Measurements from ENCODE around the gene AUTS2. TPM values are rescaled to one million over a fixed set of nuclear protein-coding genes. Genes with fewer than 3 reads are reported as not detected.

Gene AUTS2
- total and polyA plus RNA-seq, 4 donors = 4.9 to 24.4 (median 7.0) TPM

DNA sequence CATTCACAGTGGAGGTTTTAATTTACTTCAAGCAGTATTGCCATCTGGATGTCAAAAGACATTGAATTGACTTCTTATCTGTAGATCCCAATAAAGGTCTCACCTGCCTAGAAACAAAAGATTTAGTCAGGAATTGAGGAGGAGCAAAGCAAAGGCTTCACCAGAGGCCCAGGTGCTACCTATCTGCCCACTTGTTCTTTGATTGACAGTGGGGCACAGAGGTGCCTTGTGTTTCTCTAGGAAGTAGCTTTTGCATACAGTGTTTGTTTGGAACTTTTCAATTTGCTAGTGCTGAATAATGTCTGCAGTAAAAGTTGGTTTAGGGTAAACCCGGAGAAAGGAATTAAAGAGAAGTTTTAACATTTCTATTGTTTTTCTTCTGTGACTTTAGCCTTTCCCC, 40.4 kb downstream of the AUTS2 start:
- DNase-seq (ENCODE audit: low spot score) = no peak
- 100% methylated on average over 1 of the region's 1 CpG for whole genome bisulfite sequencing
- no peak for TF ChIP-seq NR2F2 (IDR thresholded peaks at IDR 0.05)
- no peak for TF ChIP-seq FOXA2 (IDR thresholded peaks at IDR 0.05)
- no peak for TF ChIP-seq YY1 (IDR thresholded peaks at IDR 0.05)
- TF ChIP-seq, protein P1, sequence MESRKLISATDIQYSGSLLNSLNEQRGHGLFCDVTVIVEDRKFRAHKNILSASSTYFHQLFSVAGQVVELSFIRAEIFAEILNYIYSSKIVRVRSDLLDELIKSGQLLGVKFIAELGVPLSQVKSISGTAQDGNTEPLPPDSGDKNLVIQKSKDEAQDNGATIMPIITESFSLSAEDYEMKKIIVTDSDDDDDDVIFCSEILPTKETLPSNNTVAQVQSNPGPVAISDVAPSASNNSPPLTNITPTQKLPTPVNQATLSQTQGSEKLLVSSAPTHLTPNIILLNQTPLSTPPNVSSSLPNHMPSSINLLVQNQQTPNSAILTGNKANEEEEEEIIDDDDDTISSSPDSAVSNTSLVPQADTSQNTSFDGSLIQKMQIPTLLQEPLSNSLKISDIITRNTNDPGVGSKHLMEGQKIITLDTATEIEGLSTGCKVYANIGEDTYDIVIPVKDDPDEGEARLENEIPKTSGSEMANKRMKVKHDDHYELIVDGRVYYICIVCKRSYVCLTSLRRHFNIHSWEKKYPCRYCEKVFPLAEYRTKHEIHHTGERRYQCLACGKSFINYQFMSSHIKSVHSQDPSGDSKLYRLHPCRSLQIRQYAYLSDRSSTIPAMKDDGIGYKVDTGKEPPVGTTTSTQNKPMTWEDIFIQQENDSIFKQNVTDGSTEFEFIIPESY (IDR thresholded peaks at IDR 0.05) = no peak
- no peak for TF ChIP-seq ATF3 (IDR thresholded peaks at IDR 0.05)
- no peak for TF ChIP-seq FOXA1 (IDR thresholded peaks at IDR 0.05)
- no peak for TF ChIP-seq EGR1 (IDR thresholded peaks at IDR 0.05; ENCODE audit: low read depth in 2 of 2)
- TF ChIP-seq JUND (IDR thresholded peaks at IDR 0.05) = no peak
- TF ChIP-seq HNF4A (conservative IDR thresholded peaks at IDR 0.05) = no peak
- TF ChIP-seq SP1 (IDR thresholded peaks at IDR 0.05) = no peak
- no peak for TF ChIP-seq REST (IDR thresholded peaks at IDR 0.05)
- no peak for TF ChIP-seq RAD21 (IDR thresholded peaks at IDR 0.05)
- TF ChIP-seq, protein P2, sequence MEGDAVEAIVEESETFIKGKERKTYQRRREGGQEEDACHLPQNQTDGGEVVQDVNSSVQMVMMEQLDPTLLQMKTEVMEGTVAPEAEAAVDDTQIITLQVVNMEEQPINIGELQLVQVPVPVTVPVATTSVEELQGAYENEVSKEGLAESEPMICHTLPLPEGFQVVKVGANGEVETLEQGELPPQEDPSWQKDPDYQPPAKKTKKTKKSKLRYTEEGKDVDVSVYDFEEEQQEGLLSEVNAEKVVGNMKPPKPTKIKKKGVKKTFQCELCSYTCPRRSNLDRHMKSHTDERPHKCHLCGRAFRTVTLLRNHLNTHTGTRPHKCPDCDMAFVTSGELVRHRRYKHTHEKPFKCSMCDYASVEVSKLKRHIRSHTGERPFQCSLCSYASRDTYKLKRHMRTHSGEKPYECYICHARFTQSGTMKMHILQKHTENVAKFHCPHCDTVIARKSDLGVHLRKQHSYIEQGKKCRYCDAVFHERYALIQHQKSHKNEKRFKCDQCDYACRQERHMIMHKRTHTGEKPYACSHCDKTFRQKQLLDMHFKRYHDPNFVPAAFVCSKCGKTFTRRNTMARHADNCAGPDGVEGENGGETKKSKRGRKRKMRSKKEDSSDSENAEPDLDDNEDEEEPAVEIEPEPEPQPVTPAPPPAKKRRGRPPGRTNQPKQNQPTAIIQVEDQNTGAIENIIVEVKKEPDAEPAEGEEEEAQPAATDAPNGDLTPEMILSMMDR (IDR thresholded peaks at IDR 0.05; ENCODE audit: low read depth, low read length, missing input control) = no peak
- TF ChIP-seq GABPA (IDR thresholded peaks at IDR 0.05 in 1 of 2, conservative IDR thresholded peaks at IDR 0.05 in 1 of 2) = no peak
- TF ChIP-seq TAF1 (conservative IDR thresholded peaks at IDR 0.05) = no peak
- TF ChIP-seq HNF4G (IDR thresholded peaks at IDR 0.05) = no peak
- TF ChIP-seq MAX (IDR thresholded peaks at IDR 0.05) = no peak
- TF ChIP-seq RXRA (IDR thresholded peaks at IDR 0.05) = no peak

More for the DNA sequence above, 40.4 kb downstream of the AUTS2 start:
- no peaks in the 10 kb centered on the region for H3K9me3 ChIP-seq (ENCODE audit: control insufficient read depth in 4 of 4, low read length in 3 of 4)
- no peak overlapping the region for H3K9ac ChIP-seq (ENCODE audit: low read depth in 1 of 2, low read length in 2 of 2)
- H3K4me1 ChIP-seq (ENCODE audit: control insufficient read depth in 4 of 4, insufficient read depth in 4 of 4, low read length in 3 of 4) = peaks cover 0 to 1% (median 0%) of the 10 kb centered on the region in 4 donors
- H3K36me3 ChIP-seq (ENCODE audit: control insufficient read depth in 4 of 4, insufficient read depth in 3 of 4, low read depth in 1 of 4, low read length in 3 of 4) = no peaks in the 10 kb centered on the region
- no peaks in the 10 kb centered on the region for H3K27me3 ChIP-seq (ENCODE audit: control insufficient read depth in 4 of 4, insufficient read depth in 4 of 4, low read length in 3 of 4)
- H3K4me3 ChIP-seq (ENCODE audit: low read depth in 1 of 3, low read length in 3 of 3) = no peak overlapping the region
- no peak overlapping the region for H3K27ac ChIP-seq (ENCODE audit: low read depth in 1 of 2, low read length in 2 of 2)
